GDM1 (cell line): ENCODE results near the gene ACSS1.

Experiments used
- DNase-seq: peaks from one replicate; lab custom pipeline; 2025; lab: John Stamatoyannopoulos, UW

ACSS1 gene

GRCh38 chr20:25046181-25046641 is 11.7 kb downstream of the ACSS1 start:
- no peak for DNase-seq

GRCh38 chr20:25045343-25045712 is 12.6 kb downstream of the ACSS1 start:
- DNase-seq, result no peak

- DNase-seq, result no peak
Measured at GRCh38 chr20:25044660-25045342, 13.1 kb downstream of the ACSS1 start.

GRCh38 chr20:25044261-25044560 is 13.7 kb downstream of the ACSS1 start:
- DNase-seq, result no peak

- DNase-seq, result no peak
Measured at GRCh38 chr20:25043499-25044260, 14.3 kb downstream of the ACSS1 start.

GRCh38 chr20:25042531-25043498 is 15.1 kb downstream of the ACSS1 start:
- DNase-seq, result peak; percentile 90

GRCh38 chr20:25041813-25042530 is 16.0 kb downstream of the ACSS1 start:
- DNase-seq, result no peak

- DNase-seq, result no peak
Measured at GRCh38 chr20:25040438-25040831, 17.5 kb downstream of the ACSS1 start.

- DNase-seq, result no peak
Measured at GRCh38 chr20:25039697-25040437, 18.1 kb downstream of the ACSS1 start.

- no peak for DNase-seq
Measured at GRCh38 chr20:25038591-25039015, 19.3 kb downstream of the ACSS1 start.

GRCh38 chr20:25038103-25038410 is 19.9 kb downstream of the ACSS1 start:
- no peak for DNase-seq

GRCh38 chr20:25037288-25038102 is 20.4 kb downstream of the ACSS1 start:
- DNase-seq, result no peak

GRCh38 chr20:25036331-25036936 is 21.5 kb downstream of the ACSS1 start:
- DNase-seq, result peak; percentile 28

GRCh38 chr20:25035921-25036320 is 22.0 kb downstream of the ACSS1 start:
- DNase-seq, result peak; percentile 62

GRCh38 chr20:25033924-25034300 is 24.0 kb downstream of the ACSS1 start:
- no peak for DNase-seq

- DNase-seq, result no peak
Measured at GRCh38 chr20:25033265-25033923, 24.5 kb downstream of the ACSS1 start.

- DNase-seq, result no peak
Measured at GRCh38 chr20:25032478-25033264, 25.3 kb downstream of the ACSS1 start.

- no peak for DNase-seq
Measured at GRCh38 chr20:25032065-25032477, 25.9 kb downstream of the ACSS1 start.

- DNase-seq, result no peak
Measured at GRCh38 chr20:25031241-25031640, 26.7 kb downstream of the ACSS1 start.
